ENCODE measurements around the gene RAB13. TPM values are rescaled to one million over a fixed set of nuclear protein-coding genes. Genes with fewer than 3 reads are reported as not detected.

Gene RAB13
- total and polyA plus RNA-seq, 2 of the 13 experiments (the other 11 are each of a cell fraction or from before 2014, with no cell fraction given) = 15.9 to 24.7 TPM

DNA sequence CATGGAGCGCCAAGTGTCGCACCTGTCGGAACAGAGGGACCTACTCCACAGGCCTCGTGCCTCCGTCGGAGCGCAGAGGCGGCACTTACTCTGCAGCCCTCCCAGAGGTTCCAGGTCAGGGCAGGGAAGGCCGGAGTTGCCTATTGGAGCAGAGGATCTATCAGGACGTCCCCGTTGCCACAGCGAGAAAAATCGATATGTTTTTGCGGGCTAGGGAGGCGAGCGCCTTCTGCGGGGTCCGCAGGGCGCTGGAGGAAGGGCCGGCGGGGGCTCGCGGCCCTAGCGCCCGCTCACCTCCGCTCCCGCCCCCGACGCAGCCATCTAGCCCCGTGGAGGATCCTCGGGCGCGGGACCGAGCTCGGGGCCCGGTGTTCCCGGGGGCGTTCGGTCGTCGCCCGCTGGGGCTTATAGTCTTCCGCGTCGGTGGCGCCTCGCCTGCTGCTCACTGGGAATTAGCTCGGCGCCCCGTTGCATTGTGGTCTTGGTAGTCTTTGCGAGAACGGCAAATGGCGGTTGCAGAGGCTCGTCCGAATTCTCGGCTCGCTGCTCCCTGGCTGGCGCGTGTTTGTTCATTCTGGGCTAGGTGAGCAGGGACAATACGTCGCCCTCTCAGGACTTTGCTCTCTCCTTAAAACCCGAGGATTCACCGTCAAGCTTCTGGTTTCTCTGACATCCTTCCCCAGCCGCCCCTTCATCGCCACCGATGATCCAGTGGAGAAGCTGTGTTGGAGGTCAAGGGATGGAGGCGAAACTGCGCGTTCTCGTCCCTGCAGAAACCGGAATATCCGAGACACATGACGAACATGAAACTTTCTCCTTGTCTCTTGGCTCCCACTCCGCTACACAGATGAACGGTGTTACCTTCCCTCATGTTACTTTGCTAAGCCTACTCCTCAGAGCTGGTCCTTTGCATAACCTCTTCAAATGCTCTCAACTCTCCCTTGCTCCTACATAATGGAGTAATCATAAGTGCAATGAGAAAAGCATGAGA is 8.6 kb downstream of the RAB13 start, which contains the start of gene JTB (continued):
- TF ChIP-seq HNRNPLL (IDR thresholded peaks at IDR 0.05; ENCODE audit: low read depth, low read length, poor library complexity, severe bottlenecking) = peak; percentile 76
- TF ChIP-seq ZNF317 (CRISPR knock-in tag; IDR thresholded peaks at IDR 0.05) = peak; percentile 14; the same call in 1 of the 2 replicates
- TF ChIP-seq ZNF253 (CRISPR knock-in tag; IDR thresholded peaks at IDR 0.05; ENCODE audit: borderline replicate concordance) = no peak
- TF ChIP-seq, protein P1, sequence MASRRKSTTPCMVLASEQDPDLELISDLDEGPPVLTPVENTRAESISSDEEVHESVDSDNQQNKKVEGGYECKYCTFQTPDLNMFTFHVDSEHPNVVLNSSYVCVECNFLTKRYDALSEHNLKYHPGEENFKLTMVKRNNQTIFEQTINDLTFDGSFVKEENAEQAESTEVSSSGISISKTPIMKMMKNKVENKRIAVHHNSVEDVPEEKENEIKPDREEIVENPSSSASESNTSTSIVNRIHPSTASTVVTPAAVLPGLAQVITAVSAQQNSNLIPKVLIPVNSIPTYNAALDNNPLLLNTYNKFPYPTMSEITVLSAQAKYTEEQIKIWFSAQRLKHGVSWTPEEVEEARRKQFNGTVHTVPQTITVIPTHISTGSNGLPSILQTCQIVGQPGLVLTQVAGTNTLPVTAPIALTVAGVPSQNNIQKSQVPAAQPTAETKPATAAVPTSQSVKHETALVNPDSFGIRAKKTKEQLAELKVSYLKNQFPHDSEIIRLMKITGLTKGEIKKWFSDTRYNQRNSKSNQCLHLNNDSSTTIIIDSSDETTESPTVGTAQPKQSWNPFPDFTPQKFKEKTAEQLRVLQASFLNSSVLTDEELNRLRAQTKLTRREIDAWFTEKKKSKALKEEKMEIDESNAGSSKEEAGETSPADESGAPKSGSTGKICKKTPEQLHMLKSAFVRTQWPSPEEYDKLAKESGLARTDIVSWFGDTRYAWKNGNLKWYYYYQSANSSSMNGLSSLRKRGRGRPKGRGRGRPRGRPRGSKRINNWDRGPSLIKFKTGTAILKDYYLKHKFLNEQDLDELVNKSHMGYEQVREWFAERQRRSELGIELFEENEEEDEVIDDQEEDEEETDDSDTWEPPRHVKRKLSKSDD (CRISPR knock-in tag; IDR thresholded peaks at IDR 0.05; ENCODE audit: low read depth) = no peak; the same call in 1 of the 2 replicates
- peak; percentile 94 for TF ChIP-seq ZNF605 (CRISPR knock-in tag; IDR thresholded peaks at IDR 0.05)
- TF ChIP-seq SSRP1 (CRISPR knock-in tag; IDR thresholded peaks at IDR 0.05) = no peak
- TF ChIP-seq CCDC6 (CRISPR knock-in tag; IDR thresholded peaks at IDR 0.05) = no peak; the same call in 1 of the 2 replicates
- TF ChIP-seq RFXAP (CRISPR knock-in tag; IDR thresholded peaks at IDR 0.05; ENCODE audit: borderline replicate concordance) = no peak; the same call in 1 of the 2 replicates
- TF ChIP-seq ZNF879 (CRISPR knock-in tag; IDR thresholded peaks at IDR 0.05) = no peak
- TF ChIP-seq, protein P2, sequence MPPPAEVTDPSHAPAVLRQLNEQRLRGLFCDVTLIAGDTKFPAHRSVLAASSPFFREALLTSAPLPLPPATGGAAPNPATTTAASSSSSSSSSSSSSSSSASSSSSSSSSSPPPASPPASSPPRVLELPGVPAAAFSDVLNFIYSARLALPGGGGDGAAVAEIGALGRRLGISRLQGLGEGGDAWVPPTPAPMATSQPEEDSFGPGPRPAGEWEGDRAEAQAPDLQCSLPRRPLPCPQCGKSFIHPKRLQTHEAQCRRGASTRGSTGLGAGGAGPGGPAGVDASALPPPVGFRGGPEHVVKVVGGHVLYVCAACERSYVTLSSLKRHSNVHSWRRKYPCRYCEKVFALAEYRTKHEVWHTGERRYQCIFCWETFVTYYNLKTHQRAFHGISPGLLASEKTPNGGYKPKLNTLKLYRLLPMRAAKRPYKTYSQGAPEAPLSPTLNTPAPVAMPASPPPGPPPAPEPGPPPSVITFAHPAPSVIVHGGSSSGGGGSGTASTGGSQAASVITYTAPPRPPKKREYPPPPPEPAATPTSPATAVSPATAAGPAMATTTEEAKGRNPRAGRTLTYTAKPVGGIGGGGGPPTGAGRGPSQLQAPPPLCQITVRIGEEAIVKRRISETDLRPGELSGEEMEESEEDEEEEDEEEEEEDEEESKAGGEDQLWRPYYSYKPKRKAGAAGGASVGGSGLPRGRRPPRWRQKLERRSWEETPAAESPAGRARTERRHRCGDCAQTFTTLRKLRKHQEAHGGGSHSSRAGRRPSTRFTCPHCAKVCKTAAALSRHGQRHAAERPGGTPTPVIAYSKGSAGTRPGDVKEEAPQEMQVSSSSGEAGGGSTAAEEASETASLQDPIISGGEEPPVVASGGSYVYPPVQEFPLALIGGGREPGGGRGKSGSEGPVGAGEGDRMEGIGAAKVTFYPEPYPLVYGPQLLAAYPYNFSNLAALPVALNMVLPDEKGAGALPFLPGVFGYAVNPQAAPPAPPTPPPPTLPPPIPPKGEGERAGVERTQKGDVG (CRISPR knock-in tag; IDR thresholded peaks at IDR 0.05; ENCODE audit: borderline replicate concordance) = no peak
- TF ChIP-seq, protein P3, sequence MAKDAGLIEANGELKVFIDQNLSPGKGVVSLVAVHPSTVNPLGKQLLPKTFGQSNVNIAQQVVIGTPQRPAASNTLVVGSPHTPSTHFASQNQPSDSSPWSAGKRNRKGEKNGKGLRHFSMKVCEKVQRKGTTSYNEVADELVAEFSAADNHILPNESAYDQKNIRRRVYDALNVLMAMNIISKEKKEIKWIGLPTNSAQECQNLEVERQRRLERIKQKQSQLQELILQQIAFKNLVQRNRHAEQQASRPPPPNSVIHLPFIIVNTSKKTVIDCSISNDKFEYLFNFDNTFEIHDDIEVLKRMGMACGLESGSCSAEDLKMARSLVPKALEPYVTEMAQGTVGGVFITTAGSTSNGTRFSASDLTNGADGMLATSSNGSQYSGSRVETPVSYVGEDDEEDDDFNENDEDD (CRISPR knock-in tag; IDR thresholded peaks at IDR 0.05; ENCODE audit: borderline replicate concordance) = peak; percentile 69; the same call in 1 of the 2 replicates
- no peak for TF ChIP-seq NPAS2 (CRISPR knock-in tag; IDR thresholded peaks at IDR 0.05; ENCODE audit: borderline replicate concordance)
- TF ChIP-seq, protein P4, sequence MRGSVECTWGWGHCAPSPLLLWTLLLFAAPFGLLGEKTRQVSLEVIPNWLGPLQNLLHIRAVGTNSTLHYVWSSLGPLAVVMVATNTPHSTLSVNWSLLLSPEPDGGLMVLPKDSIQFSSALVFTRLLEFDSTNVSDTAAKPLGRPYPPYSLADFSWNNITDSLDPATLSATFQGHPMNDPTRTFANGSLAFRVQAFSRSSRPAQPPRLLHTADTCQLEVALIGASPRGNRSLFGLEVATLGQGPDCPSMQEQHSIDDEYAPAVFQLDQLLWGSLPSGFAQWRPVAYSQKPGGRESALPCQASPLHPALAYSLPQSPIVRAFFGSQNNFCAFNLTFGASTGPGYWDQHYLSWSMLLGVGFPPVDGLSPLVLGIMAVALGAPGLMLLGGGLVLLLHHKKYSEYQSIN (CRISPR knock-in tag; IDR thresholded peaks at IDR 0.05; ENCODE audit: borderline replicate concordance) = no peak
- no peak for TF ChIP-seq TCF7 (IDR thresholded peaks at IDR 0.05; ENCODE audit: low read depth)
